AG04450 (cell line): ENCODE results near the gene MAP3K2. TPM values are rescaled to one million over a fixed set of nuclear protein-coding genes. Genes with fewer than 3 reads are reported as not detected.

Source experiments
- CTCF ChIA-PET: fragments of 300-600, 350-600 bp; formaldehyde crosslinking; extraction: SDS; loops from one replicate; lab custom pipeline; 2022; ENCODE audit warnings: antibody characterized with exemption, inconsistent platforms; lab: Charles Lee
- POLR2A ChIA-PET: fragments of 350-600 bp; formaldehyde crosslinking; extraction: SDS; loops from one replicate; lab custom pipeline; 2021; ENCODE audit warnings: antibody characterized with exemption, inconsistent platforms; lab: Yijun Ruan, JAX
- DNase-seq: peaks from one replicate; pipeline ENCODE4 v3.0.0-alpha.2; 2011; ENCODE audit warnings: low read depth, low spot score
- H3K27ac ChIP-seq: one replicate; pipeline ENCODE4 v1.5.1; 2012; ENCODE audit warnings: low read depth, low read length, control low read depth
- H3K27me3 ChIP-seq: one replicate; pipeline ENCODE4 v1.6.0; 2012; ENCODE audit warnings: low read length; ENCODE audit not compliant: control insufficient read depth, insufficient read depth
- H3K4me3 ChIP-seq: 2 replicates; pipeline ENCODE4 v1.5.1; 2011; ENCODE audit warnings: mild to moderate bottlenecking, low read depth, low read length, control low read depth
- H3K9me3 ChIP-seq: 2 replicates; pipeline ENCODE4 v1.5.1; 2012; ENCODE audit warnings: low read length; ENCODE audit not compliant: control insufficient read depth, insufficient read depth
- CTCF ChIP-seq: IDR thresholded peaks from 2 replicates; pipeline ENCODE4 v1.5.1; 2011; ENCODE audit warnings: low read depth, low read length, control low read depth, inconsistent platforms
- polyA plus RNA-seq: library from polyadenylated mRNA; depleted of rRNA; stranded (reverse); fragments of >200 nt; gene quantifications from 2 replicates; pipeline ENCODE4 v1.2.3, GENCODE V29; 2011

Gene MAP3K2
- polyA plus RNA-seq, 1 experiment, result 15.5 TPM

DNA sequence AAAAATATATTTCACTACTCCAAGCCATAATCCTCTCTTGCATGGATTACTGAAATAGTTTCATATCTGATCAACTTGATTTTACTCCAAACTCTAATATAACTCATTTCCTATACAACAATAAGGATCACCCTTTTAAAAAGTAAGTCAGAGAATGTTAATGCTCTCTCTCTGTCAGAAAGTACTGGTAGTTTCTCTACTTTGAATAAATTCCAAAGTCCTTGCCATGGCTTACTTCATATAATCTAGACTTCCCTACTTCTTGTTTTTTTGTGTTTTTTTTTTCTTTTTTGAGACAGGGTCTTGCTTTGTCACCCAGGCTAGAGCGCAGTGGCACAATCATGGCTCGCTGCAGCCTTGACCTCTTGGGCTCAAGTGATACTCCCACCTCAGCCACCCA, 36.2 kb downstream of the MAP3K2 start:
- ChIA-PET CTCF (no interaction called here), POLR2A (no interaction called here)
- no peak for DNase-seq
- no peaks in the 10 kb centered on the region; the same call in 1 of the 2 replicates for H3K9me3 ChIP-seq
- H3K27ac ChIP-seq, result no peak overlapping the region
- no peak overlapping the region for H3K4me3 ChIP-seq
- TF ChIP-seq CTCF, result no peak
- H3K27me3 ChIP-seq, result no peaks in the 10 kb centered on the region

DNA sequence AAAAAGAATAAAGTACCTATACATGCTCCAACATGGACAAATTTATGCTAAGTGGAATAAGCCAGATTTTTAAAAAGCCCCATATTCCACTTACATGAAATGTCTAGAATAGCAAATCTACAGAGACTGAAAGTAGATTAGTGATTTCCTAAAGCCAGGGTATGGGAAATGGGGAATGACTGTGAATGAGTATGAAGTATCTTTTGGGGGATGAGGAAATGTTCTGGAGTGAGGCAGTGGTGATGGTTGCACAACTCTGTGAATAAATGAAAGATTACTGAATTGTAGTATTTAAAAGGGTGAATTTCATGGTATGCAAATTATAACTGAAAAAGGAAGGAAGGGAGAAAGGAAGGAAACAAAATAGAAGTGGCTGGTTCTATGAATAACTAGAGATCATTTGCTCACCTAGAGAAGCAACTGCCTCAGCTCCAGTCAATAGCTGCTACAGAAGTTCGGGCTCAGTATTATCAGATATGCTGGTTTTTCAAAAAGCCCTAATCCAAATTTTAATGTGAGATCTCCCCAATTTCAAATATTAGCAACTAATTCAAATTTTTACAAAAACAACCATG, 39.3 kb downstream of the MAP3K2 start:
- Histone ChIP-seq H3K27me3 (no peaks in the 10 kb centered on the region), H3K9me3 (no peaks in the 10 kb centered on the region; the same call in 1 of the 2 replicates), H3K27ac (no peak overlapping the region), H3K4me3 (no peak overlapping the region)
- DNase-seq, result no peak
- ChIA-PET CTCF (no interaction called here), POLR2A (no interaction called here)
- TF ChIP-seq CTCF, result no peak

GRCh38 chr2:127347734-127348392, 39.9 kb downstream of the MAP3K2 start:
- TF ChIP-seq CTCF, result no peak
- Histone ChIP-seq H3K4me3 (no peak overlapping the region), H3K9me3 (no peaks in the 10 kb centered on the region), H3K27me3 (no peaks in the 10 kb centered on the region), H3K27ac (no peak overlapping the region)
- DNase-seq, result no peak
- POLR2A ChIA-PET, result no interaction called here
- CTCF ChIA-PET, result interaction anchor here (0.6 kb wide), 1 partner anchor 13 kb away, joined by 6 read pairs; no protein-coding TSS in a partner anchor

DNA sequence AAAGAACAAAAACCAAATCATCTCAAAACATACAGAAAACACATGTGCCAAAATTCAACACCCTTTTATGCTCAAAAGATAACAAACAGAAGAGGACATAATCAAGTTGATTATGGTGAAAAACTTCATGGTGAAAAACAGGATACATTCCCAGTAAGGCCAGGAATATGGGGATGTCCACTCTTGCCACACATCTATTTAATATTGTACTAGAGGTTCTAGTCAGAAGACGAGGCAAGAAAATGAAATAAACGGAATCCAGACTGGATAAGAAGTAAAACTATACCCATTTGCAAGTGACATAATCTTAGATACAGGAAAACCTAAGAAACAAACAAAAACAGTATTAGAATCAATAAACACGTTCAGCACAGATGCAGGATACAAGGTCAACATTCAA, 40.8 kb downstream of the MAP3K2 start:
- TF ChIP-seq CTCF, result no peak
- Histone ChIP-seq H3K9me3 (no peaks in the 10 kb centered on the region), H3K27me3 (no peaks in the 10 kb centered on the region), H3K4me3 (no peak overlapping the region), H3K27ac (no peak overlapping the region)
- no peak for DNase-seq
- ChIA-PET CTCF (no interaction called here), POLR2A (no interaction called here)

DNA sequence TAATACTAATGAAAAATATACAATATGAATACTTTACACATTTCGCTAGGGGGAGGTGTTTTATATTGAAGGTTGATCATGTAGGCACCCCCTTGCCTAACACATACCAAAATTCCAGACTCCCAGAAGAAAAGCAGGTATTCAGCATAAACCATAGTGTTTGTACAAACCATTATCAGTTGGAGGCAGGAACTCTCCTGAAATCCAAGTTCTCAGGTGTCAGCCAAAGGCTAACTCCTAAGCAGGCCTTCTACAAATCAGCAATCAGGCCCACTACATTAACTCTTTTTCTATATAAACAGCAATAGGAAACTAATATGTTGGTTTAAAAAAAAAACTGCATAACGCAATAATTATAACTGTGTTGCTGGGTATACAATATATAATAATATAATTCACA, 44.5 kb downstream of the MAP3K2 start:
- no peak for TF ChIP-seq CTCF
- no peak overlapping the region for H3K4me3 ChIP-seq
- no peaks in the 10 kb centered on the region for H3K9me3 ChIP-seq
- ChIA-PET CTCF (interaction anchor here (1.3 kb wide), 1 partner anchor 19 kb away, joined by 6 read pairs; no protein-coding TSS in a partner anchor), POLR2A (no interaction called here)
- no peaks in the 10 kb centered on the region for H3K27me3 ChIP-seq
- DNase-seq, result no peak
- H3K27ac ChIP-seq, result no peak overlapping the region
